Measurements from ENCODE around the gene ZNF93.
"Not testable (repeated sequence)": the region's sequence is repeated elsewhere in the genome, so short reads cannot be mapped to it uniquely, and the experiment has no call there.

ZNF93 gene

GRCh38 chr19:19938449-19938848, 37.7 kb downstream of the ZNF93 start:
- no peak for DNase-seq (ENCODE audit: low spot score)

GRCh38 chr19:19943848-19944582, 43.3 kb downstream of the ZNF93 start:
- DNase-seq (ENCODE audit: low spot score) = no peak

GRCh38 chr19:19944583-19944880, 43.8 kb downstream of the ZNF93 start:
- no peak for DNase-seq (ENCODE audit: low spot score)

- no peak for DNase-seq (ENCODE audit: low spot score)
These were observed 45.5 kb downstream of the ZNF93 start for GRCh38 chr19:19946226-19946625.

GRCh38 chr19:19948800-19949199, 48.1 kb downstream of the ZNF93 start:
- DNase-seq (ENCODE audit: low spot score) = no peak

GRCh38 chr19:19955208-19955607, 54.5 kb downstream of the ZNF93 start:
- DNase-seq (ENCODE audit: low spot score) = no peak

- no peak for DNase-seq (ENCODE audit: low spot score)
These were observed 55.8 kb downstream of the ZNF93 start for GRCh38 chr19:19956434-19957075.

GRCh38 chr19:19957766-19958165, 57.0 kb downstream of the ZNF93 start:
- not testable (repeated sequence) for DNase-seq (ENCODE audit: low spot score)

- DNase-seq (ENCODE audit: low spot score) = not testable (repeated sequence)
These were observed 58.5 kb downstream of the ZNF93 start for GRCh38 chr19:19959151-19959799.

- DNase-seq (ENCODE audit: low spot score) = no peak
These were observed 63.7 kb downstream of the ZNF93 start for GRCh38 chr19:19964416-19964815.

GRCh38 chr19:19966126-19966525, 65.4 kb downstream of the ZNF93 start:
- DNase-seq (ENCODE audit: low spot score) = not testable (repeated sequence)

- DNase-seq (ENCODE audit: low spot score) = no peak
These were observed 66.1 kb downstream of the ZNF93 start for GRCh38 chr19:19966862-19967261.
